Esophagus muscularis mucosa (tissue), 4 donors: ENCODE data around the gene SLC25A29. TPM values are rescaled to one million over a fixed set of nuclear protein-coding genes. Genes with fewer than 3 reads are reported as not detected.

ENCODE experiments used
- DNase-seq: peaks from one replicate; pipeline ENCODE4 v3.0.0-alpha.2; 2017; ENCODE audit errors: extremely low spot score
- H3K27ac ChIP-seq, 4 donors: fragments of 200-600 bp; sonication (generic); replicated peaks in 1 of 4; 1 replicate in 3 of 4; 2 replicates in 1 of 4; pipeline ENCODE4 v1.5.1; 2016 to 2019; ENCODE audit warnings: mild to moderate bottlenecking in 1 of 4
- H3K27me3 ChIP-seq, 4 donors: fragments of 200-600 bp; sonication (generic); one replicate each; pipeline versions ENCODE4 v1.5.1 to v1.6.0; 2016 to 2019
- H3K36me3 ChIP-seq, 4 donors: fragments of 200-600 bp; sonication (generic); one replicate each; pipeline ENCODE4 v1.5.1; 2016 to 2019
- H3K4me1 ChIP-seq, 4 donors: fragments of 200-600 bp; sonication (generic); one replicate each; pipeline ENCODE4 v1.5.1; 2016 to 2019
- H3K4me3 ChIP-seq, 4 donors: fragments of 200-600 bp; sonication (generic); 1 replicate in 2 of 4; 2 replicates in 2 of 4; pipeline ENCODE4 v1.5.1; 2016 to 2019; ENCODE audit warnings: mild to moderate bottlenecking in 4 of 4, moderate library complexity in 1 of 4
- H3K9me3 ChIP-seq, 4 donors: fragments of 200-600 bp; sonication (generic); 1 replicate in 3 of 4; 2 replicates in 1 of 4; pipeline ENCODE4 v1.5.1; 2016 to 2019
- CTCF ChIP-seq, 3 experiments: fragments of 200-600 bp in 2 of 3; fragments of 450-650 bp in 1 of 3; sonication (generic) in 2 of 3; IDR thresholded peaks; one replicate each; pipeline ENCODE4 v1.5.1; 2017 to 2019; ENCODE audit warnings: antibody characterized with exemption in 3 of 3, mild to moderate bottlenecking in 2 of 3, moderate library complexity in 1 of 3
- EP300 ChIP-seq: sonication (generic); formaldehyde crosslinking; IDR thresholded peaks from one replicate; pipeline ENCODE4 v1.6.1; 2017; ENCODE audit warnings: antibody characterized with exemption
- POLR2A ChIP-seq: fragments of 450-650 bp; IDR thresholded peaks from one replicate; pipeline ENCODE4 v1.6.1; 2017; ENCODE audit warnings: antibody characterized with exemption, moderate library complexity, mild to moderate bottlenecking, low read depth
- POLR2AphosphoS5 ChIP-seq, 2 donors: sonication (generic); formaldehyde crosslinking; IDR thresholded peaks; one replicate each; pipeline ENCODE4 v1.6.1; 2017; ENCODE audit warnings: antibody characterized with exemption in 2 of 2
- WGBS: methylation state at CpG from one replicate; pipeline ENCODE4 v1.1.5; 2018; 5-methylcytosine and 5-hydroxymethylcytosine counted together
- intact Hi-C: fragments of 100-400 bp; cut with DNase I; formaldehyde crosslinking; loops from one replicate; pipeline ENCODE4 v1.15.1; 2023
- total RNA-seq, 4 donors: library from RNA; depleted of rRNA; stranded (reverse); fragments of >200 nt; gene quantifications; one replicate each; pipeline versions ENCODE4 v1.1.0 to v1.2.1, GENCODE V29; 2016

Gene SLC25A29
- total RNA-seq, 4 donors from 2014 or later: 37.4 to 63.0 (median 49.2) TPM

GRCh38 chr14:100278702-100279101, 27.5 kb downstream of the SLC25A29 start:
- WGBS: 67% methylated on average over 7 of the region's 8 CpGs
- Histone ChIP-seq H3K9me3 (no peaks in the 10 kb centered on the region), H3K27me3 (no peaks in the 10 kb centered on the region), H3K36me3 (peaks cover 0 to 39% (median 19%) of the 10 kb centered on the region in 4 donors), H3K4me1 (peaks cover 7 to 53% (median 34%) of the 10 kb centered on the region in 4 donors), H3K27ac (no peak overlapping the region), H3K4me3 (no peak overlapping the region)
- intact Hi-C loops: no loop called here
- no peak for TF ChIP-seq EP300
- no peak for TF ChIP-seq POLR2AphosphoS5 (IDR thresholded peaks at IDR 0.05)
- no peak for TF ChIP-seq CTCF (IDR thresholded peaks at IDR 0.05)
- TF ChIP-seq POLR2A: no peak
- DNase-seq: no peak

- TF ChIP-seq POLR2A (no peak), POLR2AphosphoS5 (IDR thresholded peaks at IDR 0.05) (no peak), EP300 (no peak), CTCF (IDR thresholded peaks at IDR 0.05) (no peak)
- Histone ChIP-seq H3K4me1 (peaks cover 7 to 51% (median 37%) of the 10 kb centered on the region in 4 donors), H3K4me3 (no peak overlapping the region), H3K27me3 (no peaks in the 10 kb centered on the region), H3K9me3 (no peaks in the 10 kb centered on the region), H3K36me3 (peaks cover 0 to 31% (median 19%) of the 10 kb centered on the region in 4 donors), H3K27ac (no peak overlapping the region)
- no peak for DNase-seq
- intact Hi-C loops: no loop called here
- 62% methylated on average over 7 of the region's 7 CpGs for WGBS
Observed at GRCh38 chr14:100275214-100275613, 31.0 kb downstream of the SLC25A29 start.

GRCh38 chr14:100274250-100274649, 32.0 kb downstream of the SLC25A29 start:
- Histone ChIP-seq H3K4me1 (peaks cover 7 to 47% (median 36%) of the 10 kb centered on the region in 4 donors), H3K36me3 (peaks cover 0 to 26% (median 19%) of the 10 kb centered on the region in 4 donors), H3K9me3 (no peaks in the 10 kb centered on the region), H3K4me3 (no peak overlapping the region), H3K27ac (no peak overlapping the region), H3K27me3 (no peaks in the 10 kb centered on the region)
- intact Hi-C loops: no loop called here
- TF ChIP-seq POLR2AphosphoS5 (IDR thresholded peaks at IDR 0.05) (no peak), EP300 (no peak), CTCF (IDR thresholded peaks at IDR 0.05) (no peak), POLR2A (no peak)
- 96% methylated on average over 4 of the region's 4 CpGs for WGBS
- DNase-seq: no peak

GRCh38 chr14:100271247-100271939, 34.9 kb downstream of the SLC25A29 start:
- H3K27me3 ChIP-seq: no peaks in the 10 kb centered on the region
- H3K36me3 ChIP-seq: peaks cover 0 to 11% (median 4%) of the 10 kb centered on the region in 4 donors
- intact Hi-C loops: no loop called here
- DNase-seq: no peak
- no peaks in the 10 kb centered on the region for H3K9me3 ChIP-seq
- peaks cover 7 to 64% (median 53%) of the 10 kb centered on the region in 4 donors for H3K4me1 ChIP-seq
- TF ChIP-seq CTCF (IDR thresholded peaks at IDR 0.05) (peak in 2 of 3 experiments; percentile 19 to 40), EP300 (no peak)
- no peak overlapping the region for H3K4me3 ChIP-seq
- no peak overlapping the region for H3K27ac ChIP-seq
- 81% methylated on average over 10 of the region's 10 CpGs for WGBS
